Smooth muscle cell (in vitro differentiated cells): ENCODE data around the gene EGFR. TPM values are rescaled to one million over a fixed set of nuclear protein-coding genes. Genes with fewer than 3 reads are reported as not detected.

Experiments used
- DNase-seq: peaks from one replicate; lab custom pipeline; 2025; ENCODE audit not compliant: unreplicated experiment; lab: John Stamatoyannopoulos, UW
- H2AFZ ChIP-seq: fragments of 200-600 bp; sonication (generic); 2 replicates; pipeline ENCODE4 v1.6.0; 2016; ENCODE audit warnings: antibody characterized with exemption, low read depth, mild to moderate bottlenecking
- H3F3A ChIP-seq: fragments of 200-600 bp; sonication (generic); 2 replicates; pipeline ENCODE4 v1.6.0; 2017; ENCODE audit warnings: antibody characterized with exemption, low read depth
- H3K27ac ChIP-seq: fragments of 200-600 bp; sonication (generic); 2 replicates; pipeline ENCODE4 v1.5.1; 2016; ENCODE audit warnings: low read depth, mild to moderate bottlenecking
- H3K27me3 ChIP-seq: fragments of 200-600 bp; sonication (generic); 2 replicates; pipeline ENCODE4 v1.6.1; 2016; ENCODE audit warnings: low read depth, mild to moderate bottlenecking
- H3K36me3 ChIP-seq: fragments of 200-600 bp; sonication (generic); 2 replicates; pipeline ENCODE4 v1.5.1; 2016; ENCODE audit warnings: low read depth
- H3K4me1 ChIP-seq: fragments of 200-600 bp; sonication (generic); 2 replicates; pipeline ENCODE4 v1.5.1; 2016; ENCODE audit warnings: low read depth
- H3K4me2 ChIP-seq: fragments of 200-600 bp; sonication (generic); 2 replicates; pipeline ENCODE4 v1.6.0; 2016; ENCODE audit warnings: mild to moderate bottlenecking
- H3K4me3 ChIP-seq: fragments of 200-600 bp; sonication (generic); 2 replicates; pipeline ENCODE4 v1.5.1; 2016; ENCODE audit warnings: mild to moderate bottlenecking
- H3K79me2 ChIP-seq: fragments of 200-600 bp; sonication (generic); 2 replicates; pipeline ENCODE4 v1.6.0; 2016; ENCODE audit warnings: low read depth, mild to moderate bottlenecking
- H3K9ac ChIP-seq: fragments of 200-600 bp; sonication (generic); 2 replicates; pipeline ENCODE4 v1.6.0; 2016; ENCODE audit warnings: low read depth
- H3K9me3 ChIP-seq: fragments of 200-600 bp; sonication (generic); replicated peaks from 2 replicates; pipeline ENCODE4 v1.5.1; 2016; ENCODE audit warnings: low read depth
- H4K20me1 ChIP-seq: fragments of 200-600 bp; sonication (generic); 2 replicates; pipeline ENCODE4 v1.6.0; 2016; ENCODE audit warnings: low read depth
- WGBS: methylation state at CpG from one replicate; pipeline ENCODE4 v1.1.7; 2016; ENCODE audit warnings: low lambda C conversion rate; 5-methylcytosine and 5-hydroxymethylcytosine counted together
- polyA plus RNA-seq: library from polyadenylated mRNA; unstranded; fragments of >200 nt; fragmentation: Nextera tagmentation; extraction: Ambion mirVana; gene quantifications from 2 replicates; pipeline ENCODE4 v1.2.1, GENCODE V29; 2016
- total RNA-seq: library from RNA; depleted of rRNA; stranded (reverse); fragments of >200 nt; gene quantifications from 2 replicates; pipeline ENCODE4 v1.2.3, GENCODE V29; 2014
- TF ChIP-seq, protein P1 (sequence below): fragments of 200-600 bp; sonication (generic); IDR thresholded peaks from 2 replicates; pipeline ENCODE4 v1.5.1; 2017; ENCODE audit warnings: borderline replicate concordance, mild to moderate bottlenecking, antibody characterized with exemption; ENCODE audit not compliant: insufficient read depth, poor library complexity, severe bottlenecking

EGFR gene
- total and polyA plus RNA-seq, 2 experiments from 2014 or later: 9.0 to 31.1 TPM

- Histone ChIP-seq H3K4me2 (no peak overlapping the region), H2AFZ (no peak overlapping the region), H3K4me3 (no peak overlapping the region), H3K4me1 (peaks cover 35% of the 10 kb centered on the region), H3K36me3 (no peaks in the 10 kb centered on the region), H3K27ac (peak overlapping the region; percentile 99), H3K9me3 (no peaks in the 10 kb centered on the region), H3K27me3 (no peaks in the 10 kb centered on the region), H4K20me1 (no peaks in the 10 kb centered on the region), H3K9ac (peak overlapping the region; percentile 92), H3K79me2 (no peaks in the 10 kb centered on the region), H3F3A (peaks cover 18% of the 10 kb centered on the region)
- TF ChIP-seq, protein P1, sequence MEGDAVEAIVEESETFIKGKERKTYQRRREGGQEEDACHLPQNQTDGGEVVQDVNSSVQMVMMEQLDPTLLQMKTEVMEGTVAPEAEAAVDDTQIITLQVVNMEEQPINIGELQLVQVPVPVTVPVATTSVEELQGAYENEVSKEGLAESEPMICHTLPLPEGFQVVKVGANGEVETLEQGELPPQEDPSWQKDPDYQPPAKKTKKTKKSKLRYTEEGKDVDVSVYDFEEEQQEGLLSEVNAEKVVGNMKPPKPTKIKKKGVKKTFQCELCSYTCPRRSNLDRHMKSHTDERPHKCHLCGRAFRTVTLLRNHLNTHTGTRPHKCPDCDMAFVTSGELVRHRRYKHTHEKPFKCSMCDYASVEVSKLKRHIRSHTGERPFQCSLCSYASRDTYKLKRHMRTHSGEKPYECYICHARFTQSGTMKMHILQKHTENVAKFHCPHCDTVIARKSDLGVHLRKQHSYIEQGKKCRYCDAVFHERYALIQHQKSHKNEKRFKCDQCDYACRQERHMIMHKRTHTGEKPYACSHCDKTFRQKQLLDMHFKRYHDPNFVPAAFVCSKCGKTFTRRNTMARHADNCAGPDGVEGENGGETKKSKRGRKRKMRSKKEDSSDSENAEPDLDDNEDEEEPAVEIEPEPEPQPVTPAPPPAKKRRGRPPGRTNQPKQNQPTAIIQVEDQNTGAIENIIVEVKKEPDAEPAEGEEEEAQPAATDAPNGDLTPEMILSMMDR: no peak
- WGBS: 44% methylated on average over 2 of the region's 2 CpGs
- DNase-seq: no peak
Observed at GRCh38 chr7:55134786-55135185, 116.0 kb downstream of the EGFR start.

- H3K36me3 ChIP-seq: no peaks in the 10 kb centered on the region
- no peak overlapping the region for H3K9ac ChIP-seq
- TF ChIP-seq, protein P1: no peak
- no peaks in the 10 kb centered on the region for H3K79me2 ChIP-seq
- no peaks in the 10 kb centered on the region for H4K20me1 ChIP-seq
- H3K4me3 ChIP-seq: no peak overlapping the region
- H3K4me1 ChIP-seq: peaks cover 28% of the 10 kb centered on the region
- H3K4me2 ChIP-seq: no peak overlapping the region
- H3K9me3 ChIP-seq: no peaks in the 10 kb centered on the region
- H3K27me3 ChIP-seq: no peaks in the 10 kb centered on the region
- peaks cover 15% of the 10 kb centered on the region for H3F3A ChIP-seq
- DNase-seq: no peak
- H2AFZ ChIP-seq: no peak overlapping the region
- H3K27ac ChIP-seq: peak overlapping the region; percentile 99
Observed at GRCh38 chr7:55135462-55135861, 116.6 kb downstream of the EGFR start.

- DNase-seq: no peak
- TF ChIP-seq, protein P1: no peak
- H4K20me1 ChIP-seq: no peaks in the 10 kb centered on the region
- H3K9ac ChIP-seq: no peak overlapping the region
- H3K36me3 ChIP-seq: peaks cover 3% of the 10 kb centered on the region
- no peak overlapping the region for H3K27ac ChIP-seq
- peaks cover 3% of the 10 kb centered on the region for H3F3A ChIP-seq
- H3K9me3 ChIP-seq: no peaks in the 10 kb centered on the region
- no peaks in the 10 kb centered on the region for H3K79me2 ChIP-seq
- no peak overlapping the region for H3K4me2 ChIP-seq
- H3K27me3 ChIP-seq: no peaks in the 10 kb centered on the region
- peaks cover 4% of the 10 kb centered on the region for H3K4me1 ChIP-seq
- no peak overlapping the region for H3K4me3 ChIP-seq
- no peak overlapping the region for H2AFZ ChIP-seq
- 47% methylated on average over 2 of the region's 2 CpGs for WGBS
Observed at GRCh38 chr7:55138663-55139062, 119.8 kb downstream of the EGFR start.

GRCh38 chr7:55140221-55140940, 121.6 kb downstream of the EGFR start:
- Histone ChIP-seq H3K27ac (peak overlapping the region; percentile 18), H3F3A (no peaks in the 10 kb centered on the region), H3K36me3 (peaks cover 3% of the 10 kb centered on the region), H4K20me1 (no peaks in the 10 kb centered on the region), H3K9ac (no peak overlapping the region), H3K79me2 (no peaks in the 10 kb centered on the region), H3K27me3 (no peaks in the 10 kb centered on the region), H3K4me1 (no peaks in the 10 kb centered on the region), H3K4me3 (no peak overlapping the region), H3K9me3 (no peaks in the 10 kb centered on the region), H3K4me2 (no peak overlapping the region), H2AFZ (no peak overlapping the region)
- 72% methylated on average over 8 of the region's 8 CpGs for WGBS
- no peak for DNase-seq
- TF ChIP-seq, protein P1: no peak
